ENCODE measurements around the gene COL28A1.

DNA sequence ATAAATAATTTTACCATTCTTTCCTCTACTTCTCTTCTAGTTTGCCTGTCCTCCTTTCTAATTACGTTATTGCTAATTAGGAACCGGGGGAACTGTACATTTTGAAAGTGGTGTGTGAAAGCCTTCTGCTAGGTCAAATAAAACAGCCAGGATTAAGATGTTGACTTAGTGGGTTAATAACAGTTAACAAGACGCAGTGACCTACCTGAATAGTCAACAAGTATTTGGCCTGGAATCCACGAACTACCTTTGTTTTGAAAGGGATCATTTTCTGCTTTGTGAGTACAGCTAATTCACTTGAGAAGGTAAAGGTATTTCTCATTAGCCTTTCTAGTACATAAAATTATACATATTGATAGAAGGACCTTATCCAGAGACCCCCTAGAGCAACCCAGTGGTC lies 139.9 kb downstream of the COL28A1 start:
- TF ChIP-seq CTCF (IDR thresholded peaks at IDR 0.05; ENCODE audit: borderline replicate concordance, extremely low read depth, low read length, poor library complexity, severe bottlenecking): no peak
- TF ChIP-seq EZH2 (IDR thresholded peaks at IDR 0.05; ENCODE audit: borderline replicate concordance, low read depth, low read length, severe bottlenecking): no peak
